Measurements from ENCODE around the gene SCUBE2.
"Not testable (repeated sequence)": the region's sequence is repeated elsewhere in the genome, so short reads cannot be mapped to it uniquely, and the experiment has no call there.

DNA sequence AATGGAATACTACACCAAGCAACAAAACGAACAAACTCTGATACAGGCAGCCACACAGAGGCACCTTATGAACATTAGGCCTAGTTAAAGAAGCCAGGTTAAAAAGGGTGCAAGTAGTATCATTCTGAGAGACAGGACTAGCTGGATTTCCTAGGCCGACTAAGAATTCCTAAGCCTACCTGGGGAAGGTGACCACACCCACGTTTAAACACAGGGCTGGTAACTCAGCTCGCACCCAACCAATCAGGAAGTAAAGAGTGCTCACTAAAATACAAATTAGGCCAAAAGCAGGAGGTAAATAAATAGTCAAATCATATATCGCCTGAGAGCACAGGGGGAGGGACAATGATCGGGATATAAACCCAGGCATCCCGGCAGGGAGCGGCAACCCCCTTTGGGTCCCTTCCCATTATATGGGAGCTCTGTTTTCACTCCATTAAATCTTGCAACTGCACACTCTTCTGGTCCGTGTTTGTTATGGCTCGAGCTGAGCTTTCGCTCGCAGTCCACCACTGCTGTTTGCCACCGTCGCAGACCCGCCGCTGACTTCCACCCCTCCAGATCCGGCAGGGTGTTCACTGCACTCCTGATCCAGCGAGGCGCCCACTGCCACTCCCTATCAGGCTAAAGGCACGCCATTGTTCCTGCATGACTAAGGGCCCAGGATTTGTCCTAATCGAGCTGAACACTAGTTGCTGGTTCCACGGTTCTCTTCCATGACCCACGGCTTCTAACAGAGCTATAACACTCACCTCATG lies 6.0 kb upstream of the SCUBE2 start:
- TF ChIP-seq, protein P1, sequence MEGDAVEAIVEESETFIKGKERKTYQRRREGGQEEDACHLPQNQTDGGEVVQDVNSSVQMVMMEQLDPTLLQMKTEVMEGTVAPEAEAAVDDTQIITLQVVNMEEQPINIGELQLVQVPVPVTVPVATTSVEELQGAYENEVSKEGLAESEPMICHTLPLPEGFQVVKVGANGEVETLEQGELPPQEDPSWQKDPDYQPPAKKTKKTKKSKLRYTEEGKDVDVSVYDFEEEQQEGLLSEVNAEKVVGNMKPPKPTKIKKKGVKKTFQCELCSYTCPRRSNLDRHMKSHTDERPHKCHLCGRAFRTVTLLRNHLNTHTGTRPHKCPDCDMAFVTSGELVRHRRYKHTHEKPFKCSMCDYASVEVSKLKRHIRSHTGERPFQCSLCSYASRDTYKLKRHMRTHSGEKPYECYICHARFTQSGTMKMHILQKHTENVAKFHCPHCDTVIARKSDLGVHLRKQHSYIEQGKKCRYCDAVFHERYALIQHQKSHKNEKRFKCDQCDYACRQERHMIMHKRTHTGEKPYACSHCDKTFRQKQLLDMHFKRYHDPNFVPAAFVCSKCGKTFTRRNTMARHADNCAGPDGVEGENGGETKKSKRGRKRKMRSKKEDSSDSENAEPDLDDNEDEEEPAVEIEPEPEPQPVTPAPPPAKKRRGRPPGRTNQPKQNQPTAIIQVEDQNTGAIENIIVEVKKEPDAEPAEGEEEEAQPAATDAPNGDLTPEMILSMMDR (IDR thresholded peaks at IDR 0.05) = not testable (repeated sequence)
- TF ChIP-seq EP300 (IDR thresholded peaks at IDR 0.05; ENCODE audit: low read depth); POLR2AphosphoS5 (IDR thresholded peaks at IDR 0.05): not testable (repeated sequence)

Measured in transverse colon (tissue), 4 donors.